Measurements from ENCODE around the gene GDF2.

The GDF2 gene

DNA sequence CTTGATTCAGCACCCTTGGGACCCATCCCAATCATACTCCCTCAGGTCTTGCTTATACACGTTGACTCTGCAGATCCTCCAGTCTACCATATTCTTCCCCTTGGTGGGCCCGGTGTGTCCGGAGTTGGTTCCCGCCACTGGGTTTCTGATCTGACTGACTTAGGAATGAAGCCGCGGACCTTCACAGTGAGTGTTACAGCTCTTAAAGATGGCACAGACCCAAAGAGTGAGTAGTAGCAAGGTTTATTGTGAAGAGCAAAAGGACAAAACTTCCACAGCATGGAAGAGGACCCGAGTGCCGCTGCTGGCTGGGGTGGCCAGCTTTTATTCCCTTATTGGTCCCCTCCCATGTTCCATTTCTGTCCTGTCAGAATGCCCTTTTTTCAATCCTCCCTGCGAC lies 28.2 kb upstream of the GDF2 start:
- DNase-seq = no peak

DNA sequence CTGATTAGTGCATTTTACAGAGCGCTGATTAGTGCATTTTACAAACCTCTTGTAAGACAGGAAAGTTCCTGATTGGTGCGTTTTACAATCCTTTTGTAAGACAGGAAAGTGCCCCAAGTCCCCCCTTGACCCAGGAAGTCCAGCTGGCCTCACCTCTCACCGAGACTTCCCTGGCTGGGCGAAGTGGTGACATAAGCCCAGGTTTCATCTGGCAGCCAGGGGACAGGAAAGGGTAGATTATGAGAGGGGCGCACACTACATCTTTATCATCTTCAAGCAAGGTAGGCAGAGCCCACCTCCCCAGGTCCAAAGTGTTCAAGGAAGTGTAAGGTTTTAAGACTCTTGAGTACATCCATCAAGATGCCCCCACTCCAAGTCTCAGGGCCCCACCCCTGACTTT lies 27.8 kb upstream of the GDF2 start:
- DNase-seq = no peak

DNA sequence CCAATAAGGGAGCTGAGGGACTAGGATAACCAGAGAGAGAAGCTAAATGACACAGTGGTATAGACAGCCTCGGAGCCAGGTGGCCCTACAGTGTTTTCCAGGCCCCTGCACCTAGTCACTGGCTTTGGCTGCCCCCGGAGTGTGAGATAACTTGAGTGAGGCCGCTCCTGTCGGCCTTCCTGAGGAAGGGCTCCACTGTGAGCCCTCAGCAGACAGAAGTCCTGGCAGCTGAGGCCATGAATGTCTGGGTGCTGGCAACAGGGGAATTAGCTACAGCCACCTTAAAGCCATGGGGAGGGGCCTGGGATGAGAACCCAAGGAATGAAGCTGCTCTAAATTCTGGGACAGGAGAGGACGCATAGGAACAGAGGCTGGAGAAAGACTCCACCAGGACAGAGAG lies 26.8 kb upstream of the GDF2 start:
- no peak for DNase-seq

DNA sequence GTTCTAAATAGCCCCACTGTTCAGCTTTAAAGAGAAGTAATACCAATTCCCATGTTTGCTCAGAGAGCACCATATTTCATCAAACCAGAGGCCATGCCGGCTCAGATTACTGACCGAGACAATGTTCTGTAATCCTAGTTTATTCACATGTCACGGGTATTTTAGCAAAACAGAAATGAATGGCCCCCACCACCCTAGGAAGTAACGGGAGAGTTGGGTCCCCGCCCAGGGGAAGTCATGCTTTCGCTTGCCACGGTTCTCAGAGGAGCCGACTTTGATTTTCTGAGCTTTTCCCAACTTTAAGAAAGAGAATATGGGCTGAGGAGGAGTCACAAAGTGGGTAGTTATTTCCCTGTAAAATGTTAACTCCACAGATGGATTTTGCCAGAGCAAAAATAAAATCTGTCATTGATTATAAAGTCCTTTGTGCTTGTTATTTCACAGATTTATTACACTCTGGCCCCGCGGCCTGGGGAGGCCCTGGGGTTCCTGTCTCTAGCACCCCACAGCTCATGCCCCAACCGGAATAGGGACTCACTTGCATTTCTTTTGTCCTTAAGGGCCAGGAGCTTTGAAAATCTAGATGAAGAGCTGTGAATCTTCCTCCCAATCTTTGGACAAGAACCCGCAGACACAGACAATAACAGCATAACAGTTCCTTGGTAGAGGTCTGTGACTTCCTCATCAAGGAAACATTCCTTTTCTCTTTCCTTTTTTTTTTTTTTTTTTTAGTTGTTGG lies 25.9 kb upstream of the GDF2 start:
- no peak for DNase-seq

DNA sequence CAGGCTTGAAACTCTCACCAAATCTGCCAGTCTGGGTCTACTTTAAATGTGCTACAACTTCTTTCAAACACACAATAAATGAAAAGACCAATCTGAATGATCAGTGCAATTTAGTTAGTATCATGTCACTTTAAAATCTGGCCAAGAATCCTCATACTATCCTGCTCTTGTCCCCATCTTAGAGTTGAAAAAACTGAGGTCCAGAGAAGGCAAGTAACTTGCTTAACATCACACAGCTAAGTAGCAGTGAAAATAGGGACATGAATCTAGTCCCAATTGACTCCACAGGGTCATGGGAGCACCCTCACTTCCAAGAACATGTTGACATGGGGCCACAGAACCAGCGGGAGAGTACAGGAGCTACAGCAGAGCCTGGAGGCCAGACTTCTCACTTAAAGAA lies 25.3 kb upstream of the GDF2 start:
- no peak for DNase-seq

DNA sequence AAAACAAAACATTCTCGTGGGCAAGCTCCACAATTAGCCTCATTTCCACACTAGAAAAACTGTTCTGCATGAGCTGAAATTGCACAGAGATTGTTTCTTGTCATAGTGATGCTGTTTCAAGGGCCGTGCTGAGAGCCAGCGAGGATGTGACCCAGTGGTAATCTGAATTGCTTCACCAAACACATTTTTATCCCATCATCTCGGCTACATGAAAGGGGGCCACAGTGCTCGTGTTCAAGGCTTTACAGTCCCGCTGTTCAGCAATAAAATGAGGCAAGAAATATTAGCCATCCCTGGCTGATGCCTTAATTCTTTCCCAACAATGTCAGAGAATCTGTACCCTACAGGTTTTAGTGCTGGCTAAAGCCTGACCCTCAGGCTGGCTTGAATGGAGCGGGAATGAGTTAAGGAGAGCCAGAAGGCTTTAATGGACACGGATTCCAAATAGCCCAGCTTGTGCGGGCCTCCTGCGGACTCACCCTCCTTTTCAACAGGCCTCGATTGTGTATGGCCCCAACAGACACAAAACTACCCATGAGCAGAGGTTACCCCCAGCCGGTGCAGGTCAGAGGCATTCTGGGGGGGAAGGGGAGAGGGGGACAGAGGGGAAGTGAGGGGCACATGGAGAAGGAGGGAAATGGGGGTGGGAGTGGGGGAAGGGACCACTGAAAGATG lies 24.3 kb upstream of the GDF2 start:
- DNase-seq = no peak

DNA sequence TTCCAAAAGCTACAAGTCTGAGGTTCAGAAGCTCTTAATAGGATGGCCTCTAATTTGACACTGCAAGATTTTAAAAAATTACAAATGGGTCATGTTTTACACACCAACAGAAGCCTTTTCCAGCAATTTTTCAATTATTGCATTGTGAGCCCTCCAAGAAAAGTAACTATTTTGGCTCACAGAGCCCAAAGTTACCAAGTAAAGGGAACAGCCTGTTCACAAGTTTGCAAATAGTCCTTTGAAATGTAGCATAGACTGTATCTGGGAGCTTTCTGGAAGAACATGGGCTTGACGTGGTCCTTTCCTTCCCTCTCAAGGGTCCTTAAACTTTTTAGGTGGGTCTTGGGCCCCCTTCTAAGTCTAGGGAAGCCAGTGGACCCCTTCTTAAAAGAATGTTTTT lies 23.5 kb upstream of the GDF2 start:
- no peak for DNase-seq

DNA sequence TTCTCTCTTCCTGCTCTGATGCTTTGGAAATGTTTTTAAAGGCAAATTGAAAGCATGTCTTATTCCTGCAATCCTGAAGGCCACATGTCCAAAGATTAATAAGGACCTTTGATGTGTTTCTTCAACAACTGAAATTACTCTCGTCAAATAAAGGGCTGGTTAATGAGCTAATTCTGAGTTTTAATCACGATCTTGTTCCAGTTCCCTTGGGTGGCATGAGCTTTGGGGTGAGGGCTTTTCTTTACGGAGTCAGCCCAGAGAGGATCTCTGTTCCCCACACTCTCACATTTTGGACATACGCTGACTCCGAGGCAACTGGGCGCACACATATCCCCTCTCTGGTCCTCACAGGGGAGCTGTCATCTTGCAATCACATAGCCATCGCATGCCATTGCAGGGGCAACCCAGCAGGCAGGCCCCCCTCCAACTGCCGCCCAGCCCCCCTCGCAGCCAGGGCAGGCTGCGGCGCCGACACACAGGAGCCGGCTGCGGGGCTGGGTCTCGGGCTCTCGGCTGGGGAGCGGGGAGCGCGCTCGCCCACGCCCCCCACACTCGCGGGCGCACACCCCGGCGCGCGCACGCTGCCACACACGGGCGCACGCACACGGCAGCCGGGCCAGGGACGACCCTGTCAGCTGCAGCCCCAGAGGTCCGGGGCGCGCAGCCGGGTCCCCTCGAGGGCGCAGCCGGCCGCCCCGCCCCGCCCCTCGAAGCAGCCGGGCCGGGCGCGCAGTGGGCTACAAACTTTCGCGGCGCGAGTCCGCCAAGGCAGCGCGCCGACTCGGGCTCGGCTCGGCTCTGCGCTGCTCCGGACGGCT lies 22.4 kb upstream of the GDF2 start, which contains the start of gene GDF10:
Gene GDF10 (plus strand): TSS at position 587 of the 818 bp plus-strand sequence. CDS start 455 bp downstream, outside the sequence.
- no peak for DNase-seq

DNA sequence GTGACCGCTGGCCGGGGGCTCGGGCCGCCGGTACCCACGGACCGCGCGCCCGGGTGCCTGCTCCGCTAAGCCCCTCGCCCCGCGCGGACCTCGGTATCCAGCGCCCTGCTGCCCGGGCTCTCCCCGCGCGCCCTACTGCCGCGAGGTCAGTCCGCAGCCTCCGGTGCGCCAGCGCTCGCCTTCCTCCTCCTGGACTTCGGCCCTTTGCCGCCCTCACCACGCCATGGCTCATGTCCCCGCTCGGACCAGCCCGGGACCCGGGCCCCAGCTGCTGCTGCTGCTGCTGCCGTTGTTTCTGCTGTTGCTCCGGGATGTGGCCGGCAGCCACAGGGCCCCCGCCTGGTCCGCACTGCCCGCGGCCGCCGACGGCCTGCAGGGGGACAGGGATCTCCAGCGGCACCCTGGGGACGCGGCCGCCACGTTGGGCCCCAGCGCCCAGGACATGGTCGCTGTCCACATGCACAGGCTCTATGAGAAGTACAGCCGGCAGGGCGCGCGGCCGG lies 21.8 kb upstream of the GDF2 start:
- DNase-seq = no peak

DNA sequence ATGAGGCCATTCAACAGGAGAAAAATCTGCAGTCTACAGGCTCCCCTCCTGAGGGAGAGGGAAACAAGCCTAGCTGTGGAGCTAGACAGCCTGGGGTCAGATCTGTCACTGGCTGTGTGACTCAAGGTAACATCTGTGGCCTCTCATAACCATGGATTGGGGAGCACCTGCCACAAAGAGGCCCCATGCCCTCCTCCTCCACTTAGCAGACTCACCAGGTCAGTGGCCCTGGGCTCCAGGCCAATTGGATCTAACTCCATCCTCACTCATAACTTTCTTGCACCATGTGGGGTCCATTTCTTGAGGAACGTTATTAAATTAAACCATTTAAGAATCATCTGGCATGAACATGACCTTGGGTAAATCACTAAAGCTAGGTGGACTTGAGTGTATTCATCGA lies 20.4 kb upstream of the GDF2 start:
- DNase-seq = no peak

DNA sequence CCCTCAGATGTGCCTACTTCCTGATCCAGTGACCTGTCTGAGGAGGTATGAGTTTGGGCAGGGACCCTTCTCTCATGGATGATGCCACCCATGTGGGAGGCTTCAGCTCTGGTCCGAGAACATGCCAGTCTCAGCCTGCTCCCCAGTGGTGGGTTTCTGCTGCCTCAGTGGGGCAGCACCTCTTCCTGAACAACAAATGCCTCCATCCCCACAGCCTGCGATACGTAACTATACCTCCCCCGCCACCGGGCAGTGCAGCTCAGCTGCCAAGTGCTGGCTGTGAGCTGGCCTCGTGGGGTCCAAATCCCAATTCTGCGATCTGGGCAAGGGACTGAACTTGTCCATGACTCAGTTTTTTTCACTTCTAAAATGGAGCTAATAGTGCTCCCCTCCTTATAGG lies 19.1 kb upstream of the GDF2 start:
- no peak for DNase-seq

DNA sequence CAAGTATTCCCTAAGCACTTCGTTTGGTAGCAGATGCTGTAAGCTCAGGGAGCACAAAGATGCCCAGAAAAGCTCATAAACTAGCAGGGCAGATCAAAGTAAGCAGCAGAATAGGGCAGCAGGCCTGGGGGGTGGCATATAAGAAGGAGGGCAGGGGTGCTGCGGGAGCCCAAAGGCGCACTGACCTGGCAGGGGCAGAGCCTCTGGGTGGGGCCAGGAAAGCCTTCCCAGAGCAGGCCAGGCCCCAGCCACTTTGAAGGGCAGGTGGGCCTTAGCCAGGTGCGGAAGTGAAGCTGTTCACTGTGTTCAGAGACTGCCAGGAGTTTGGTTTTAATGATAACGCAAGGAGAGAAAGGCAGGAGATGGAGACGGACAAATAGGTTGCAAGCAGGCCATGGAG lies 18.4 kb upstream of the GDF2 start:
- no peak for DNase-seq

DNA sequence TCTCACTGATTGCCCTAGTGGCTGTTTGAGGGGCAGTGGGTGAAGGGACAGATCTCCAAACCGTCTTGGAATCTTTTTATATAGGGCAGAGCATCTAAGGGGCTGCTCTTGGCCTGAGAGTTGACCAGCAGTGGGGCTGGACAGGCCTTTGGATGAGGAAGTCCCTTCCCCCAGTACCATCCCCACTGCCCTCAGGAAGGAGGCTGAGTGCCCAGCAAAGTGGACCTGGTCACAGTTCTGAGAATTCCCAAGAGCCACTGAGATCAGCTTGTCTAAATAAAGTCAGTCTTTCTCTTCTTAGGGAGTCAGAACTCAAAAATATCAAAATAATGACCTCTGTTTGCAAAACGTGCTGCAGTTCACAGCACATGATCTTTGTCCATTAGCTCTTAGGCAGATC lies 16.7 kb upstream of the GDF2 start:
- DNase-seq = no peak

DNA sequence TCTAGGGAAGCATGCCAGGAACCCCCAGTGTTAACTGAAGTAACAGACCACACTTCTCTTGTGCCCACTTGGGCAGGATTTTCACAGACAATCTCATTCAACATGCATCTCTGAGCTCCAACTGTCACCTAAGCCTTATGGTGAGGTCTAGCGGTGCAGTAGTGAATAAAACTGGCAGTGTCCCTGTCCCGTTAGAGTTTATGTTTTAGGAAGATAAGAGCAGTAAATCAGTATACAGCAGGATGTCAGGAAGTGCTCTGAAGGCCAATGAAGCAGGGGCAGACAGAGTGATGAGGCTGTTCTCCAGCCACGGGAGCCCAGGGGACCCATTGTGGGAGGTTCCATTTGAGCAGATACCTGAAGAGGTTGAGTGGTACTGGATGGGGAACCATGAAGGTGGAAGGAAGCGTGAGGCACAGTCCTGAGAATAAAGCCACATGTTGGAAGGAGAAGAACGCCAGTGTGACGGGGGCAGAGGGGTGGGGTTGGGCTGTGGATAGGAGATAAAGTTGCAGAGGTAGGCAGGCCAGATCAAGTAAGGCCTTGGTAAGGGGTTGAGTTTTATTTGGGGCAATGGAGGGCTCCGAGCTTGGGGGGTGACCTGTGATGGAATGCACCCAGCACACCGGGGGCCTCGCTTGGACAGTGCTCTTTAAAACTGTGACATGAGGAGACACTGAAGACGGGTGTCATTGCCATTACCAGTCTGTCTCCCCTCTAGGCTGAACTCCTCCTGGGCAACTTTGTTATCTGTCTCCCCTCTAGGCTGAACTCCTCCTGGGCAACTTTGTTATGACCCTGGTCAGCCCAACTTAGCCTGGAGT lies 15.7 kb upstream of the GDF2 start:
- no peak for DNase-seq

DNA sequence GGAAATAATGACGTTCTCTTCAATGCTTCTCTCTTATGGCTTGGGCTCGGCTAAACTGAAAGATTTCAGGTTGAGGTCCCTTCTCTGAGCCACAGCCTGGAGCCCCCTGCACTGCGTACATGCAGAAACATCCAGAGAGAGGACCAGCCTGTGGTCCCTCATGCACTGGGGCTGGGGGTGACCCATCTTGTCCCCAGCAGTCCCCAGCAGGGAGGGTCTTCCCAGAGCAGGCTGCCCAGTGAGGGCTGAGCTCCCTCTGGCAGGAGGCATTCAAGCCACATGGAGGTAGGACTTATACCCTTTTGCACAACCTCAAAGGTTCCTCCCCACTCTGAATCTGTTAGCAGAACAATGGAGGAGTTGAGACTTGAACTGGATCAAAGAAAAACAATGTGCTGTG lies 14.9 kb upstream of the GDF2 start:
- DNase-seq = no peak

DNA sequence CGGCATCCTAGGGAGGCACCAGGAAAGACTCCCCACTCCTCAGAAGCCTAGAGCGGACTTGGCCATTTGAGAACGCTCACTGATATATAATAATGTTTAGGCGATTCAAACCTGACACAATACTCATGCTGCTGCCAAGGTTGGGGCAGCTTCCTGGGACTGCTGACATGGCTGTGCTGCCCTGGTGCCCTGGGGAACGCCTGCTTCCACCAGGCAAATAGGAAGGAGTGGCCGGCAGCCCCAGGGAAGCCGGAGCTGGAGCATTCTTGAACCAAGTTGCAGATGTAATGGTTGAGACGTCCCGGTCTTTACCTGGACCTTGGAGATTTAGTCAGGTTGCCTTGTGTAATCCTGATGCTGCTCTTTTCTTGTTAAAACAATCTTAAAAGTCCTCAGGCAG lies 13.5 kb upstream of the GDF2 start:
- DNase-seq = no peak

DNA sequence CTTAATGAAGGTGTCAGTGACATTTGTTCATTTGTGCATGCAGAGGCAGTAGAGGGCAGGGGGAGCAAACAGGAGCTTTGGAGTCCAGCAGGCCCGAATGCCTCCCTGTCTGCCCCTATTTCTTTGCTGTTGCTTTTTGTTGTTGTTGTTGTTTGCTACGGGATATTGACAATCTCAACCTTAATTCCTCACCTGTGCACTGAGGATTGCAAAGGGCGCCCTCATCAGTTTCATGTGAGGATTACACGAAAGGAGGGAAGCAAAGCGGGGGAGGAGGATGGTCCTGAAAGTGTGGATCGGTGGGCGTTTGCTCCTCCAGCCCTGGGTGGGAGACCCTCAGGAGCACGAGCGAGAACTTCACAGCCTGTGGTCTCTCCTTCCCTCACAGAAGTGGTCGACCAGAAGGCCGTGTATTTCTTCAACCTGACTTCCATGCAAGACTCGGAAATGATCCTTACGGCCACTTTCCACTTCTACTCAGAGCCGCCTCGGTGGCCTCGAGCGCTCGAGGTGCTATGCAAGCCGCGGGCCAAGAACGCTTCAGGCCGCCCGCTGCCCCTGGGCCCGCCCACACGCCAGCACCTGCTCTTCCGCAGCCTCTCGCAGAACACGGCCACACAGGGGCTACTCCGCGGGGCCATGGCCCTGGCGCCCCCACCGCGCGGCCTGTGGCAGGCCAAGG lies 12.7 kb upstream of the GDF2 start:
- no peak for DNase-seq

DNA sequence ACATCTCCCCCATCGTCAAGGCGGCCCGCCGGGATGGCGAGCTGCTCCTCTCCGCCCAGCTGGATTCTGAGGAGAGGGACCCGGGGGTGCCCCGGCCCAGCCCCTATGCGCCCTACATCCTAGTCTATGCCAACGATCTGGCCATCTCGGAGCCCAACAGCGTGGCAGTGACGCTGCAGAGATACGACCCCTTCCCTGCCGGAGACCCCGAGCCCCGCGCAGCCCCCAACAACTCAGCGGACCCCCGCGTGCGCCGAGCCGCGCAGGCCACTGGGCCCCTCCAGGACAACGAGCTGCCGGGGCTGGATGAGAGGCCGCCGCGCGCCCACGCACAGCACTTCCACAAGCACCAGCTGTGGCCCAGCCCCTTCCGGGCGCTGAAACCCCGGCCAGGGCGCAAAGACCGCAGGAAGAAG lies 12.2 kb upstream of the GDF2 start:
- no peak for DNase-seq

DNA sequence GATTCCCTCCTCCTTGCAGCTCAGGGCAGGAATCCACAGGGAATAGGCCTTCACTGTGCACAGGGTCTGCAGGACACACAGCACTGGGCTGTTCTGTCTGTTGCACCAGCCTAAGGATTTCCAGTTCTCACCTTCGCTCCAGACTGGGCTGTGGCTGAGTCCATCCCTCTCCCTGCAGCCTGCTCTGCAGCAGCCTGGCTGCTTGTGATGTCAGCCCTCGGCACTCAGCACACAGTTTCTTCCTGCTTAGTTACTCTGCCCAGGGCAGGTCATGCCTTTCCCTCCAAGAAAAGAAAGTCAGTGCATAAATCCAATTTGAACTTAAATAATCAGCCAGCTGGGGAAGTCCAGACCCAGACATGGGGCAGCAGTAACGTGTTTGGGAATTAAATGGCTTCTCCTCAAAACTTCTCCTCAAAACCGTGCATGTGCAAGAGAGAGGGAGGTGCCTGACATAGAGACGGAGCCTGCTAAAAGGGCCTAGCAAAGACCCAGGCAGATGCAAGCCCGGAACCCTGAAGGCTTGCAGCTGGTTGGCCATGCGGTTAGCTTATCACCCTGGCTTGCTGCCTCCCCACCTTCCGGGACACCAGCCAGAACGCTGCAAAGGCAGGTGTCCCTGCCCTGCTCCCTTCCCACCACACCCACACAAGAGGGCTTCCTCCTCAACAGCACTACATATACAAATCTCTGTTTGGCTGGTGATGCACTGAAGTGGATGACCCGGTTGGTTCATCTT lies 10.9 kb upstream of the GDF2 start:
- DNase-seq = no peak

DNA sequence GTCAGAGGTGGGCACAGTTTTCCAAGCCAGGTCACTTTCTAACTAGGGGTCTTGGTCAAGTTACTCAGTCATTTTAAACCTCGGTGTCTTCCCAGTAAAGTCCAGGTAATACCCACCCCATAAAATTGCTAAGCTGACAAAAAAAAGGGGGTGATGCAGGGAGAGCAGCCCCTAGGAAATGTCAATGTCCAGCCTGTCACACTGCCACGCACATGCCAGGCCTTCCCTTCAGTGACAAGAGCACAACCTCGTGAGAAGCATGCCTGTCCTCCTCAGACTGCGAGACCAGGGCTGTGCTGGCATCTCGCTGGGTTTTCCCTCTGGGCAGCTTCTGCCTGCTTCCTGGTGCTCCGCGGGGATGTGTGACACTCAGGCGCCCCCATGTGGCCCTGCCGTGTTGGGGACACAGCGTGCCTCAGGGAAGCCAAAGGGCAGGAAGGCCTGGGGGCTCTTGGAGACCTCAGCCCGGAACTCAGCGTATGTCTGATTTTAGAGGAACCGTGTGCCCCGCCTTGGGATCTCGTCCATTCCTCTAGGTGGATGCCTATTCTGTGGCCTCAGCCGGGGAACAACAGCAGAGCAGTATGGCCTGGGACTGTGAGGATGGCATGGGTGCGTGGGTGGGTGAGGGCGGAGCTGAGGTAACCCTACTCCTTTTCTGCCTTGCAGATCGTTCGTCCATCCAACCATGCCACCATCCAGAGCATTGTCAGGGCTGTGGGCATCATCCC lies 10.2 kb upstream of the GDF2 start:
- peak; percentile 56 for DNase-seq

DNA sequence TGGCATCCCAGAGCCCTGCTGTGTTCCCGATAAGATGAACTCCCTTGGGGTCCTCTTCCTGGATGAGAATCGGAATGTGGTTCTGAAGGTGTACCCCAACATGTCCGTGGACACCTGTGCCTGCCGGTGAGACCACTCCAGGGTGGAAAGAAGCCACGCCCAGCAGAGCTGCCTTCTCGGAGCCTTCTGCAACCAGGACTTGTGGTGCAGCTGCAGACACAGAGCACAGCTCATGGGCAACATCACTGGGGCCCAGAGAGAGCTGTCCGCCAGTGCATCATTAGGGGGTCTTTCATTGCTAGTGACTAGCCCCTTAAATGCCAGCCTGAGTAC lies 9.6 kb upstream of the GDF2 start:
- no peak for DNase-seq

All from NCI-H1436 (cell line).